Astrocyte of the spinal cord (primary cell): Measurements from ENCODE around the gene SORCS2.
"Not testable (repeated sequence)": the region's sequence is repeated elsewhere in the genome, so short reads cannot be mapped to it uniquely, and the experiment has no call there.

Experiments
- DNase-seq: peaks from one replicate; pipeline ENCODE4 v3.0.0; 2011; ENCODE audit warnings: low read depth, low spot score
- H3K4me3 ChIP-seq: 2 replicates; pipeline ENCODE4 v1.5.1; 2011; ENCODE audit warnings: low read depth, mild to moderate bottlenecking, low read length, moderate library complexity
- in situ Hi-C: cut with HindIII; loops from 2 replicates; pipeline ENCODE4 v1.10.0; 2017; ENCODE audit warnings: low sequenced_read_pairs
- TF ChIP-seq, protein P1 (sequence below): IDR thresholded peaks from 2 replicates; pipeline ENCODE4 v1.5.1; 2012; ENCODE audit warnings: low read depth, mild to moderate bottlenecking, low read length, inconsistent platforms

SORCS2 gene

DNA sequence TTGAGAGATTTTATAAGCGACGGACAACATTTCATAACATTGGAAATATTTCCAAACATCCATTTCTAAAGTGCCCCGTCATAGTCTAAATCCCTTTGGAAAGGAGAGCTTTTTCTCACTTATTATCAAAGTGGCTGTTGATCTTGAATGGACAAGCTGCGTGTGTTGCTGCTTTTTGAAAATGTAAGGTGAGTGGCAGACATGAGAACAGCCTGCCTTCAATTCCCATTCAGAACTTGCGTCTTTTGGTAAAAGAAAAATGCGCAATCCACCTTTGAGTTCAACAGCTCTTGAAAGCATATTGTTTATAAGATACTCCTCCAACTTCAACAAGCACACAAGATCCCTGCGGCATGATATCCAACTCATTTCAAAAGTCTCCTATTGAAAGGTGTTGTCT lies 380.6 kb downstream of the SORCS2 start:
- no peak overlapping the region for H3K4me3 ChIP-seq
- TF ChIP-seq, protein P1, sequence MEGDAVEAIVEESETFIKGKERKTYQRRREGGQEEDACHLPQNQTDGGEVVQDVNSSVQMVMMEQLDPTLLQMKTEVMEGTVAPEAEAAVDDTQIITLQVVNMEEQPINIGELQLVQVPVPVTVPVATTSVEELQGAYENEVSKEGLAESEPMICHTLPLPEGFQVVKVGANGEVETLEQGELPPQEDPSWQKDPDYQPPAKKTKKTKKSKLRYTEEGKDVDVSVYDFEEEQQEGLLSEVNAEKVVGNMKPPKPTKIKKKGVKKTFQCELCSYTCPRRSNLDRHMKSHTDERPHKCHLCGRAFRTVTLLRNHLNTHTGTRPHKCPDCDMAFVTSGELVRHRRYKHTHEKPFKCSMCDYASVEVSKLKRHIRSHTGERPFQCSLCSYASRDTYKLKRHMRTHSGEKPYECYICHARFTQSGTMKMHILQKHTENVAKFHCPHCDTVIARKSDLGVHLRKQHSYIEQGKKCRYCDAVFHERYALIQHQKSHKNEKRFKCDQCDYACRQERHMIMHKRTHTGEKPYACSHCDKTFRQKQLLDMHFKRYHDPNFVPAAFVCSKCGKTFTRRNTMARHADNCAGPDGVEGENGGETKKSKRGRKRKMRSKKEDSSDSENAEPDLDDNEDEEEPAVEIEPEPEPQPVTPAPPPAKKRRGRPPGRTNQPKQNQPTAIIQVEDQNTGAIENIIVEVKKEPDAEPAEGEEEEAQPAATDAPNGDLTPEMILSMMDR, result no peak
- DNase-seq, result no peak
- in situ Hi-C loops, result no loop called here

DNA sequence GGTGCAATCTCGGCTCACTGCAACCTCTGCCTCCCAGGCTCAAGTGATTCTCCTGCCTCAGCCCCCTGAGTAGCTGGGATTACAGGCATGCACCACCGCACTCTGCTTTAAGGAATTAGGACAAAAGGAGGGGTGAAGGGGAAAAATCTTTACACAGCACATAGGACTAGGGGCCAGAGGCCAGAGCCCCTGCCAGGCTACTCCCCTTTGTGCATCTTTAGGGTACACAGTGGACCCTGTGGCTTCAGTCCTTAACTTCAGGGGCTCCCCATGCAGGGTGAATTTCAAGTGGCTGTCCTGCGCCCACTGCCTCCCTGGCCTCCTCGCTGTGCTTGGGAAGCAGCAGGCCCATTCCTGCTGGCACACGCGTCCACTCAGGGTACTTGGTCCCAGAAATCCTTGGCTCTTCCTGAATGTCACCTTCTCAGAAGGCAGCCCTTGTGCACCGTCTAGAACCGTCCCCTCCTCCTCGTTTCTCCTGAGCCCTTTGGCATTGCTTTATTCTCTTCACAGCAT lies 381.3 kb downstream of the SORCS2 start:
- no peak for DNase-seq
- TF ChIP-seq, protein P1, result no peak
- no peak overlapping the region for H3K4me3 ChIP-seq
- in situ Hi-C loops, result no loop called here

DNA sequence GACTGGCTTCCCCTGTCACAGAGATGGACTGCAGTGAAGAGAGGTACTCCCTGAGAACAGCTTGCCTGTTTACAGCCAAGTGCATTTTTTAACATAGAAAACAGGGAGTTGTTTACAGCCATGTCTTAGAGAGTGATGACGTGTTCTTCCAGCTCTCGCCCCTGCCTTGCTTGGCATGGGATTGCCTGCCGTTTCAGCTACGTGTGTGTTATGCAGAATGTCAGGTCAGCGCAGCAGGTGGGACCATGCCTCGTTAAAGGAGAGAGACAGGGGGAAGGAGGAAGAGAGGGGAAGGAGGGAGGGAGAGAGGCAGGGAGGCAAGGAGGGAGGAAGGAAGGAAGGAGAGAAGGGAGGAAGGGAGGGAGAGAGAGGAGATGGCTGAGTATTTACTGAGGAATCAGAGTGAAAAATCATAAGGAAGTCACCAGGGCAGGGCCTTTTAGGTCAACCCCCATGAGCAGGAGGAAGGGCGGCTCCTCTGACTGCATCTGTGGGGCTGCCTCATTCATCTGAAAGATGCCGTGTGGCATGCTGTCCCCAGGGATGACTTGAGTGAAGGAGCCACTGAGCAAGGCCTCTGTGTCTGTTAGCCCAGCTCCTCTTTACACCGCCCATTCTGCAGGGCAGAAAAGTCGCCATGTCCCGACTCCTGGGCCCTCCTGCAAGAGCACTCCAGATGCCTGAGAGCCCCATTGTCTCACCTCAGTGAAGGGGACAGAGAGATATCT lies 382.1 kb downstream of the SORCS2 start:
- in situ Hi-C loops, result no loop called here
- TF ChIP-seq, protein P1, result no peak
- DNase-seq, result no peak
- H3K4me3 ChIP-seq, result no peak overlapping the region

DNA sequence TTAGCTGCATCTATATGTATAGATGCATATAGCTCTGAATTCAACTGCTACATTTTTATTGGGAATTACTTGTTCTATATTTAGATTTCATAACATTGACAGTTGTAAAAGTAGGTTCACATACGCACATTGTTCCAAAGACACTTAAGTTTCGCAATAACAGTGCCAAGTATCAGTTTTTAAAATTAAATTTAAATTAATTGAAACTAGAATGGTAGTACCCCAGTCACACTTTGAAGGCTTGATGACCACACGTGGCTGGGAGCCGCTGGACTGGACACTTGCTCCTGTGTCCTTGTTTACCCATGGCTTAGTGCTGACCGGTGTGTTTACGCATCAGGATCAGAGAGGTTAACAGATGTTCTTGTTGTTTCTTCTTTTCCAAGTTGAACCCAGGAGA lies 383.1 kb downstream of the SORCS2 start:
- no peak for DNase-seq
- in situ Hi-C loops, result no loop called here
- H3K4me3 ChIP-seq, result no peak overlapping the region
- TF ChIP-seq, protein P1, result no peak

DNA sequence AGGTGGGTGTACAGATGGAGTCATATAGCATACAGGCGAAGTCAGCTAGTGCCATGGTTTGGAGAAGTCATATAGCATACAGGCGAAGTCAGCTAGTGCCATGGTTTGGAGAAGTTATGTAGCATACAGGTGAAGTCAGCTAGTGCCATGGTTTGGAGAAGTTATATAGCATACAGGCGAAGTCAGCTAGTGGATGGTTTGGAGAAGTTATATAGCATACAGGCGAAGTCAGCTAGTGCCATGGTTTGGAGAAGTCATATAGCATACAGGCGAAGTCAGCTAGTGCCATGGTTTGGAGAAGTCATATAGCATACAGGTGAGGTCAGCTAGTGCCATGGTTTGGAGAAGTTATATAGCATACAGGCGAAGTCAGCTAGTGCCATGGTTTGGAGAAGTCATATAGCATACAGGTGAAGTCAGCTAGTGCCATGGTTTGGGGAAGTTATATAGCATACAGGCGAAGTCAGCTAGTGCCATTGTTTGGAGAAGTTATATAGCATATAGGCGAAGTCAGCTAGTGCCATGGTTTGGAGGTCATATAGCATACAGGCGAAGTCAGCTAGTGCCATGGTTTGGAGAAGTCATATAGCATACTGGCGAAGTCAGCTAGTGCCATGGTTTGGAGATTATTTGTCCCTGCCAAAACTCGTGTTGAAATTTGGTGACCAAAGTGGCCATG lies 385.2 kb downstream of the SORCS2 start:
- DNase-seq, H3K4me3 ChIP-seq, in situ Hi-C loops: not testable (repeated sequence)

DNA sequence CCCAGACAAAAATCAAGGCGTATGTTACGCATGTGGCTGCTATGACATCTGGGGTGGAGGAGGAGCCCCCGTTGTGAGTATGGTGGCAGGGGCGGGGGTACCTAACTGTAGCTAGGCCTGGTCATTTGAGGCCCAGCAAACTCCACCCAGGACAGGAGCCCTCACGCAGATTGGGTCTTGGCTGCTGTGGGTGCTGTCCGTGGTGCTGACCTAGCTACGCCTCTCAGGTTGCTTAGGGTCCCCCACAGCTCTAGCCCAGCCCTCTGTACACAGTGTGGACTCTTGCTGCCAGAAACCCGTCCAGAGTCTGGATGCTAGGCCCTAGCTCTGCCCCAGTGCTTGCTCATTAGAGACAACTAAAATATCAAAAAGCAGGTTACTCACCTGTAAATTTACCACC lies 389.1 kb downstream of the SORCS2 start:
- TF ChIP-seq, protein P1, result no peak
- in situ Hi-C loops, result no loop called here
- peak; percentile 19 for DNase-seq
- H3K4me3 ChIP-seq, result no peak overlapping the region
